EL (cell line): Measurements from ENCODE around the gene ABTB2.
"Not testable (repeated sequence)": the region's sequence is repeated elsewhere in the genome, so short reads cannot be mapped to it uniquely, and the experiment has no call there.

Experiments
- DNase-seq: peaks from one replicate; pipeline ENCODE4 v3.0.0-alpha.2; 2016

ABTB2 gene

DNA sequence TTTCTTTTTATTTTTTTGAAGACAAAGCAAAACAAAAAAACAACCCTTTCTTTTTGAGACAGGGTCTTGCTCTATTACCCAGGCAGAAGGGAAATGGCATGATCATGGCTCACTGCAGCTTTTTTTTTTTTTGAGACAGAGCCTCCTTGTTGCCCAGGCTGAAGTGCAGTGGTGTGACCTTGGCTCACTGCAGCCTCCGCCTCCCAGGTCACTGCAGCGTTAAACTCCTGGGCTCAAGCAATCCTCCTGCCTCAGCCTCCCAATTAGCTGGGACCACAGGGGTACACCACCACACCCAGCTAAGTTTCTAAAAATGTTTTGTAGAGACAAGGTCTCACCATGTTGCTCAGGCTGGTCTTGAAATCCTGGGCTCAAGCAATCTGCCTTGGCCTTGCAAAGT is 124.6 kb downstream of the ABTB2 start:
- no peak for DNase-seq

DNA sequence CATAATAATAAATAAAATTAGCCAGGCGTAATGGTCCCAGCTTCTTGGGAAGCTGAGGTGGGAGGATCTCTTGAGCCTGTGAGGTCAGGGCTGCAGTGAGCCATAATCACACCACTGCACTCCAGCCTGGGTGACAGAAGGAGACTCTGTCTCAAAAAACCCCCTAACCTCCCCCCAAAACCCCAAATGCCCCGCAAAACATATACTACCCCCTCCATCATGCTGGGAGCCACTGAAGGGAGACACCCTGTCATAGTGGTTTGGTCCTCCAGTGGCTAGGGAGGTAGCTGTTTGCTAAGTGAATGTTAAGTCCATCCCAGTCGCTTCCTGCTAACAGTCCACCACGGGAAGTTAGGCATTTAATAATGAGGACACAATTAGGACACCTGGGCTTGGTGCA is 125.0 kb downstream of the ABTB2 start:
- DNase-seq: no peak

- no peak for DNase-seq
These were observed 131.6 kb downstream of the ABTB2 start for GRCh38 chr11:34226210-34226609.

DNA sequence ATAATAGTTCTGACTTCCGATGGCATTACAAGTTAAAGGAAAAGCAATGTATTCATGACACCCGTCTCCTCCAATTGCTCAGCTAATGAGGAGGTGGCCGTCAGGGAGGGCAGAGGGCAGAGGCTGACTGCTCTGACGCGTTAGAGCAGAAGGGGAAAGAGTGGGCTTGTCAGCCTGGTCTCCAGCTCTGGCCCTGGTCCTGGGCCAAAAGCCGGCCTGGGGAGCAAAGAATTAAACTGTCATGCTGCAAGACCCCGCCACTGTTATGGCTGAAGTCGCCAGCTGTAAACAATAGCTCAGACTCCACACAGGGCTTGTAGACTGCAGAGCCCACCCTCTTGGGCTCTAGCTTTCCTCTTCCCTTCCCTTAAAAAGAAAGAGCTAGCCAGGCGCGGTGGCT is 132.7 kb downstream of the ABTB2 start:
- DNase-seq: no peak

GRCh38 chr11:34224434-34224966 is 133.3 kb downstream of the ABTB2 start:
- no peak for DNase-seq

- DNase-seq: no peak
These were observed 133.9 kb downstream of the ABTB2 start for GRCh38 chr11:34223907-34224306.

- peak; percentile 57 for DNase-seq
These were observed 134.6 kb downstream of the ABTB2 start for GRCh38 chr11:34223021-34223813.

GRCh38 chr11:34222030-34222429 is 135.8 kb downstream of the ABTB2 start:
- DNase-seq: no peak

- DNase-seq: no peak
These were observed 137.9 kb downstream of the ABTB2 start for GRCh38 chr11:34219941-34220370.

- no peak for DNase-seq
These were observed 138.5 kb downstream of the ABTB2 start for GRCh38 chr11:34219279-34219678.

- not testable (repeated sequence) for DNase-seq
These were observed 139.1 kb downstream of the ABTB2 start for GRCh38 chr11:34218756-34219155.

GRCh38 chr11:34218067-34218466 is 139.7 kb downstream of the ABTB2 start:
- DNase-seq: no peak

- DNase-seq: no peak
These were observed 141.1 kb downstream of the ABTB2 start for GRCh38 chr11:34216706-34217105.

GRCh38 chr11:34215806-34216453 is 141.9 kb downstream of the ABTB2 start:
- no peak for DNase-seq

DNA sequence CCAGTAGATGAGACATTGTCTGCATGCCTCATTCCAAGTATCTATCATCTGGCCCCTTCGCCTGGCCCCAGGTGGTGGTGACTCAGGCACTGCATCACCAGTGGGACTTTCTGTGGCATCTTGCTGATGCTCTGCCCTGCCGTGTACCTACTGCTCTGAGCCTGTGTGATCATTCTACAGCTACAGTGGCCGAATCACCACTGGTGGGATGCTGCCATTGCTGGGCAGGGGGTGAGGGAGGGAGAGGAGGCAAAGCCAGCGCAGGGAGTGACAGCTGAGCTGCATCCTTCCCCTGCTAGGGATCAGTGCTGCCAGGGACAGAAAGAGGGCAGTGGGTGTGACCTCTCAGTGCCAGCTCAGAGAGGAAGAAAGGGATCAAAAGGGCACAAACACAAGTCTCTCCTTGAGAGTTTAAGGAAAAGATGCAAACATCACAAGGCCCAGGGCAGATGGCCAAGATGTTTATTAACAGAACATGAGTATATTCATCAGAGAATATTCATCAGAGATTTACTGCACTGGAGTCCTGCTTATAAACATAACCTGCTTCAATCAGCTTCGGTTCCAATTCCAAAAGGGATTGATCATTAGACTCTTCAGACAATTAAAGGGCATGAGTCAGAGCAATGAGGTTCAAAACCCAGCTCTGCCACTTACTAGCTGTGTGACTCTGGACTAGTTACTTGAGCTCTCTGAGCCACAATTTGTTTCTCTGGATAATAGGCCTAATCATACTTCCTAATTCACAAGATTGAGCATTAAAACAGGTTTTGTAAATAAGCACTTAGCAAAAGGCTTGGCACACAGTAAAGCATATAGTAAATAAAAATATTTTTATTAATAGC is 142.6 kb downstream of the ABTB2 start:
- peak; percentile 81 for DNase-seq

DNA sequence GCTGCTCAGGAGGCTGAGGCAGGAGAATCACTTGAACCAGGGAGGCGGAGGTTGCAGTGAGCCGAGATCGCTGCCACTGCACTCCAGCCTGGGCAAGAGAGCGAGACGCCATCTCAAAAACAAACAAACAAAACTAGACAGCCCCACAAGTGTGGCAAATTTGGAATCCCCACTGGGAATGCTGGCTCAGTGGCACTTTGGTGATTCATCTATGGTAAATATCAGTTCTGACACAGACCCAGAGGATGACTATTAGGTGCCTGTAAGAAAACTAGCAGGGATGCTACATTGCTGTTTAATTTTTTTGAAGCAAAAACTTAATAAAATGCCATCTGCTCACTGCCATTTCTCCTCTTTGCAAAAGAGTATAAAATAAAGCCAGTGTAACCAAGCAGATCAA is 144.4 kb downstream of the ABTB2 start:
- peak; percentile 52 for DNase-seq

DNA sequence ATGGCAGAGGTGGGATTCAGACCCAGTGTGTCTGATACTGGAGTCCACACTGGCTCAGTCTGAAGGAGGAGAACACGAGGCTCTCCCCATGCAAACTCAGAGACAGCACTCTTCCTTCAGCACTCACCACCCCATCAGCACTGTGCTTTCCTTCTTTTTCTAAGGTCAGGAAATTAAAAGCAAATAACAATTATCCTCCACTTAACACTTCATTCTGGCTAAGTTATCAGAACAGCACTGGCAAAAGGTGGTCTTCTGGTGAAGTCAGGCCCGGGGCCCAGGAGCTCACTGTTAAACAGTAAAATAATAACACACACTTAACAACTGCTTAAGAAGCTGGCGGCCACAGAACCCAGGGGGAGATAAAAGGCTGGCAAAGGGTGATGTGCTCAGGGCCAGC is 145.2 kb downstream of the ABTB2 start:
- no peak for DNase-seq

- DNase-seq: no peak
These were observed 148.0 kb downstream of the ABTB2 start for GRCh38 chr11:34209809-34210208.

DNA sequence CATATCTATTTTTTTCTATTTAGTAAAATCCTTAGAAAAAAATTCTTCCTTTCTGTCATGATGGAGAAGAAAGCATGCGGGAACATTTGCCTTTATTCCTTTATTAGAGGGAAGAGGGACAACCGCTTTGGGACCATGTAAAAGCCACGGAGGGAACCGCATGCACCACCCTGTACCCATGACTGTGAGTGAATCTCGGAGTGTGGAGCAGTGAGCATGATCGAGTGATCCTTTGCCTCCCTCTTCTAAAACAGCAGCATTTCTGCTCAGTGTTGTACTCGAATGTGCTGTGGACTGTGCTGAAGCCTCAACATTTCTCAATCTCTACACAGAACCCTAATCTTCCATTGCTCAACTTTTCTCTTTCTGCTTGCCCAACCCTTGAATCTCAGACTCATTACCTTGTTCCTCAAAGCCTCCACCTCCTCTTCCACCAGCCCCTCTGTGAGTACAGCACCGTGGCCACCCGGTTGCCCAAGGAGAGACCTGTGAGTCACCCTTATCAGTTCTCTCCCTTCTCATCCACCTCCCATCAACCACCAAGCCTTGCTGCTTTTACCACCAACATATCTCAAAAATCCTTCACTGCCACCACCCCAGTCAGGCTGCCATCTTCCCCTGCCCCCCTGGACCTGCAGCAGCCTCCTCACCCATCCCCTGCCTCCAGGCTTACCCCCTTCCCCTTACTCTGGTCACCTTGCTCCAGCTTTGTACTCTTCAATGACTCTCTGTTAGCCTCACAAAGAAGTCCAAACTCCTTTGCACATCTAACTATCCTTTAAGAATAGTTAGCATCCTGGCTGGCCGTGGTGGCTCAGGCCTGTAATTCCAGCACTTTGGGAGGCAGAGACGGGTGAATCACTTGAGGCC is 149.3 kb downstream of the ABTB2 start:
- peak; percentile 27 for DNase-seq

- no peak for DNase-seq
These were observed 150.2 kb downstream of the ABTB2 start for GRCh38 chr11:34207487-34208180.
